ENCODE measurements around the gene YWHAQ. TPM values are rescaled to one million over a fixed set of nuclear protein-coding genes. Genes with fewer than 3 reads are reported as not detected.

Gene YWHAQ
- total and polyA plus RNA-seq, 4 donors: 68.8 to 145 (median 88.0) TPM

- no peaks in the 10 kb centered on the region for H3K36me3 ChIP-seq (ENCODE audit: control insufficient read depth in 4 of 4, insufficient read depth in 3 of 4, low read depth in 1 of 4, low read length in 3 of 4)
- TF ChIP-seq REST (IDR thresholded peaks at IDR 0.05): peak; percentile 42
- TF ChIP-seq NR2F2 (IDR thresholded peaks at IDR 0.05): peak; percentile 17
- no peak for TF ChIP-seq CTCF (IDR thresholded peaks at IDR 0.05; ENCODE audit: low read depth, low read length, missing input control)
- peak in 1 of 2 donors; percentile 6 for TF ChIP-seq RXRA (IDR thresholded peaks at IDR 0.05)
- DNase-seq (ENCODE audit: low spot score): no peak
- 67% methylated on average over 4 of the region's 4 CpGs for WGBS
- H3K4me1 ChIP-seq (ENCODE audit: control insufficient read depth in 4 of 4, insufficient read depth in 4 of 4, low read length in 3 of 4): no peaks in the 10 kb centered on the region
- no peak overlapping the region for H3K4me3 ChIP-seq (ENCODE audit: low read depth in 1 of 3, low read length in 3 of 3)
- H3K9ac ChIP-seq (ENCODE audit: low read depth in 1 of 2, low read length in 2 of 2): no peak overlapping the region
- H3K27me3 ChIP-seq (ENCODE audit: control insufficient read depth in 4 of 4, insufficient read depth in 4 of 4, low read length in 3 of 4): no peaks in the 10 kb centered on the region
- H3K9me3 ChIP-seq (ENCODE audit: control insufficient read depth in 4 of 4, low read length in 3 of 4): no peaks in the 10 kb centered on the region
- no peak overlapping the region for H3K27ac ChIP-seq (ENCODE audit: low read depth in 1 of 2, low read length in 2 of 2)
Observed at GRCh38 chr2:9570182-9571060, 60.4 kb downstream of the YWHAQ start.

GRCh38 chr2:9565436-9566153 is 65.2 kb downstream of the YWHAQ start:
- no peak for DNase-seq (ENCODE audit: low spot score)
- H3K27me3 ChIP-seq (ENCODE audit: control insufficient read depth in 4 of 4, insufficient read depth in 4 of 4, low read length in 3 of 4): no peaks in the 10 kb centered on the region
- peaks cover 0 to 1% (median 0%) of the 10 kb centered on the region in 4 donors for H3K36me3 ChIP-seq (ENCODE audit: control insufficient read depth in 4 of 4, insufficient read depth in 3 of 4, low read depth in 1 of 4, low read length in 3 of 4)
- no peaks in the 10 kb centered on the region for H3K9me3 ChIP-seq (ENCODE audit: control insufficient read depth in 4 of 4, low read length in 3 of 4)
- H3K27ac ChIP-seq (ENCODE audit: low read depth in 1 of 2, low read length in 2 of 2): no peak overlapping the region
- TF ChIP-seq CTCF (IDR thresholded peaks at IDR 0.05; ENCODE audit: low read depth, low read length, missing input control) (no peak), YY1 (IDR thresholded peaks at IDR 0.05) (no peak), TAF1 (conservative IDR thresholded peaks at IDR 0.05) (no peak), JUND (IDR thresholded peaks at IDR 0.05) (peak in 1 of 2 donors; percentile 54)
- 94% methylated on average over 11 of the region's 11 CpGs for whole genome bisulfite sequencing
- H3K4me1 ChIP-seq (ENCODE audit: control insufficient read depth in 4 of 4, insufficient read depth in 4 of 4, low read length in 3 of 4): peaks cover 0 to 5% (median 0%) of the 10 kb centered on the region in 4 donors
- no peak overlapping the region for H3K9ac ChIP-seq (ENCODE audit: low read depth in 1 of 2, low read length in 2 of 2)
- H3K4me3 ChIP-seq (ENCODE audit: low read depth in 1 of 3, low read length in 3 of 3): no peak overlapping the region

Measured in liver (tissue), 9 donors.